CD4-positive, alpha-beta T cell treated with Interleukin-15 for 4 hours (primary cell): ENCODE measurements around the gene PRR35.

Experiments
- DNase-seq: peaks from one replicate; pipeline ENCODE4 v3.0.0-alpha.2; 2020; ENCODE audit warnings: low spot score

Gene PRR35

DNA sequence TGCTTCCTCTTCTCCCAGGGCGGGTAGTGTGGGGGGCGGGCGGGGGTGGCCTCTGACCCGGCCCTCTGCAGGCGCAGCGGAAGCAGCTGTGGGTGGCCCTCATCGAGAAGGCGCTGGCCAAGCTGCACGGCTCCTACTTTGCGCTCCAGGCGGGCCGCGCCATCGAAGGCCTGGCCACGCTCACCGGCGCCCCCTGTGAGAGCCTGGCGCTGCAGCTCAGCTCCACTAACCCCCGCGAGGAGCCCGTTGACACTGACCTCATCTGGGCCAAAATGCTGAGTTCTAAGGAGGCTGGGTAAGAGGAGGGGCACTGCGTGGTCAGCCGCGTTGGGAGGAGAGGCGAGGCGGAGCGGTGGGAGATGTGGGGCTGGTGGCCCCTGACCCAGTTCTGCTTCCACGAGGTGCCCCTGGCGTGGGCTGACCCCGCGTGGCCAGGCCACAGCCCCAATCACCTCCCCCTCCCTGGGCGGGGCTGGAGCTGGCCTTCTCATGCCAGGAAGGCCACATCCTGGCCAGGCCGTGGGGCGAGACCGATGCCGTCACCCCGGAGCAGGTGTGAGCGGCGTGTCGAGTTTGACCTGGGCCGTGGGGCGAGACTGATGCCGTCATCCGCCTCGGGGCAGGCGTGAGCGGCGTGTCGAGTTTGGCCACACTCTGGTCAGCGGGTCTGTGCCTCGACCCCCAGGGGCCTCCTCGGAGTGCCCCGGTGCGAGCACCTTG is 10.5 kb upstream of the PRR35 start:
- DNase-seq, result no peak

DNA sequence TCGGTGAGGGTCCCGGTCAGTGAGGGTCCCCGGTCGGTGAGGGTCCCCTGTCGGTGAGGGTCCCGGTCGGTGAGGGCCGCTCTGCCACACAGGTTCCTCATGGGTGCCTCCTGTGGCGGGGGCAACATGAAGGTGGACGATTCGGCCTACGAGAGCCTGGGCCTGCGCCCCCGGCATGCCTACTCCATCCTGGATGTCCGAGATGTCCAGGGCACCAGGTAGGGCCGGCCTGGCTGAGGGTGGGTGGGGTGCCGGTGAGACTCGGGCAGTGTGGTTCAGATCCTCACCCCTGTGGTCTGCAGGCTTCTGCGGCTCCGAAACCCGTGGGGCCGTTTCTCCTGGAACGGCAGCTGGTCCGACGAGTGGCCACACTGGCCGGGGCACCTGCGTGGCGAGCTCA is 9.0 kb upstream of the PRR35 start:
- no peak for DNase-seq

- DNase-seq, result no peak
Measured at GRCh38 chr16:552171-552570, 8.0 kb upstream of the PRR35 start.

DNA sequence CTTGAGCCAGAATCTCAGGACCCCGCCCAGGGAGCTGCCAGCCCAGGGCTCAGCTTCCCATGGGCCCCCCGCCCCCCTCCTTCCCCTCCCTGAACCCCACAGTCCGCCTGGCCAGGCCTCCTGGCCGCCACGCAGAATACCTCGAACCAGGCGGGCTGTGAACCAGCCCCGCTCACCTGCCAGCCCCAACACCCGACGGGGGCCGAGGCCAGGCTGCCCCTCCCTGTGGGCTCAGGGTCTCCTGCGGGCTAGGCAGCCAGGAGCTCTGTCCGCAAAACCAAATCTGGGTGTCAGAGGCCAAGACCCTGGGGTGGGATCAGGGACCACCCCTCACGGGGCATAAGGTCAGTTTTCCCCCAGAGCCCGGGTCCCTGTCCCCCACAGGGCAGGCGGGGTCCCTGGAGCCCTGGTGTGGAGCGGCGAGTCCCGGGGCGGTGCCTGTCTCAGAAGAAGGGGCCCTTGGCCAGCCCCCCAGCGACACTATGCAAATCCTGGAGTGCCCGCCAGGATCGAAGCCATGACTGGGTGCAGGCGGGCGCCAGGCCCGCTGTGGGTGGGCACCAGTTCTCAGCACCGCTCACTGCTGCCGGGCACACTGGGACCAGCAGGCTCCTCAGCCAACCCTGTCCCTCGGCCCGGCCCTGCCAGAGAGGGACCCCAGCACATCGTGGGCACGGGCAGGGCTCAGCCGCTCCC is 6.4 kb upstream of the PRR35 start:
- DNase-seq, result no peak

DNA sequence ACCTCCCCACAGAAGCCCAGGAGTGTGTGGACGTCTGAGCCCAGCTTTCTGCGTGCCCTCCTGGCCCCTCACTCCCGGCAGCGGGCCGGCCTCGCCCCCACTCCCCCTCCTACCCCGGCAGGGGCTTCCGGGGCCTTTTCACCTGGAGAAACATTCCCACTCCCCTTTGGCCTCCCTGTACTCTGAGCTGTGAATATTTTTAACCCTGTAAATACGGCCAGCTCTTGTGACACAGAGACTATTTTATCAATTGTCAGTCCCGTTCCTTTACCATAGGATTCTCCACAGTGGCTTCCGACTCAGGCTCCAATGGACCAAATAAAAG is 5.9 kb upstream of the PRR35 start:
- no peak for DNase-seq

GRCh38 chr16:554640-555365 is 5.4 kb upstream of the PRR35 start:
- DNase-seq, result no peak

GRCh38 chr16:555528-556473 is 4.4 kb upstream of the PRR35 start:
- DNase-seq, result no peak

GRCh38 chr16:556474-557173 is 3.6 kb upstream of the PRR35 start:
- DNase-seq, result no peak

GRCh38 chr16:557463-558297 is 2.5 kb upstream of the PRR35 start:
- no peak for DNase-seq

- DNase-seq, result no peak
Measured at GRCh38 chr16:558298-559020, 1.7 kb upstream of the PRR35 start.

- DNase-seq, result no peak
Measured at GRCh38 chr16:559021-559380, 1.2 kb upstream of the PRR35 start.

DNA sequence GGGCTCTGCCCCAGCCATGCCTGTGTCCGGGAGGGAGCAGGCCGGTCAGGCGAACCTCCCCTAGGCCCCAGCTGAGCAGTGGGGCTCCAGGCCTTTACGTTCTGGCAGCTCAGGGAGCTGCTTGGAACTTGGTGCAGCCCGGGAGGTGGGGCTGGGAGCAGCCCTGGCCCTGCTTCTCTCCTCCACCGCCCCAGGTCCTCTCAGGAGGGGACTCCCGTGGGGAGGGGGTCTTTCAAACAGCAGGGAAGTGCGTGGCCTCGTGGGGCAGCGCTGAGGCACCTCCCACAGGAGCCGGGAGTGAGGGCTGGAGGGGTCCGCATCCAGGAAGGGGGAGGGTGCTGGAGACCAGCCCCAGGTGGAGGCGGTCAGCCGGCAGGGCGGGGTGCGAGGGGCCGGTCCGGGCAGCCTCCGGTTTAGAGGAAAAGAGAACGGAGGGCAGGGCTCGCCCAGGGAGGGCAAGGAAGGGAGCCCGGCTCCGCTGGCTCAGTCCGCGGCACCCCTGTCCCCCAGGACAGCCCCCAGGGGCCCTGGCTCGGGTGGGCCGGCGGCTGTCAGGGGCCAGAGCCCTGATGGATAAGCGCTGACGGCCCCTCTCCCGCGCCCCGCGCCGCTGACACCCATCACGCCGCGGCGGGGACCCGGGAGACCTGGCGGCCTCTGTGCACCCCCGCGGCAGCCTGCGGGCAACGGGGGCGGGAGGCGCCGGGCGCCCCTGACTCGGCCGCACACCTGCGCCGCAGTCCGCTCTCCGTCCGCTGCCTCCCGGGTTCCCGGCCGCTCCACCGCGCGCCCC is 587 bp upstream of the PRR35 start:
- DNase-seq, result no peak

GRCh38 chr16:560701-561412 is 663 bp downstream of the PRR35 start:
- DNase-seq, result no peak

- DNase-seq, result no peak
Measured at GRCh38 chr16:561413-561794, 1.2 kb downstream of the PRR35 start.

GRCh38 chr16:561957-562938 is 2.1 kb downstream of the PRR35 start:
- no peak for DNase-seq

DNA sequence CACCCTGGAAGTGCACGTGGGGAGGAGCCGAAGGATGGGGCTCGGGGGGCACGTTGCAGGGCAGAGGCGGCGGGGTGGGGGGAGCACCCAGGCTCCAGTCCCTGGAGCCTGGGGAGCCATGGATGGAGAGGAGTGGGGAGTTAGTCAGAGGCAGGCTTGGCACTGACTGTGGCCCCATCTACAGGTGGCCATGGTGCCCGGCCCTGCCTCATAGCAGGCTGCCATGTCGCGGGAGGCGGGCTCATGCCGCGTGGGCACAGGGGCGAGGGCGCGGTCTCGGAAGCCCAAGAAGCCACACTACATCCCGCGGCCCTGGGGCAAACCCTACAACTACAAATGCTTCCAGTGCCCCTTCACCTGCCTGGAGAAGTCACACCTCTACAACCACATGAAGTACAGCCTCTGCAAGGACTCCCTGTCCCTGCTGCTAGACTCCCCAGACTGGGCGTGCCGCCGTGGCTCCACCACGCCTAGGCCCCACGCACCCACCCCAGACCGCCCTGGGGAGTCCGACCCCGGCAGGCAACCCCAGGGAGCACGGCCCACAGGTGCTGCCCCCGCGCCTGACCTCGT is 3.0 kb downstream of the PRR35 start:
- no peak for DNase-seq
